Measurements from ENCODE around the gene KLHDC3. TPM values are rescaled to one million over a fixed set of nuclear protein-coding genes. Genes with fewer than 3 reads are reported as not detected.

The KLHDC3 gene
- total and polyA plus RNA-seq, 2 donors (not counting 1 experiment from before 2014, with no cell fraction given): 47.4 to 50.7 TPM

DNA sequence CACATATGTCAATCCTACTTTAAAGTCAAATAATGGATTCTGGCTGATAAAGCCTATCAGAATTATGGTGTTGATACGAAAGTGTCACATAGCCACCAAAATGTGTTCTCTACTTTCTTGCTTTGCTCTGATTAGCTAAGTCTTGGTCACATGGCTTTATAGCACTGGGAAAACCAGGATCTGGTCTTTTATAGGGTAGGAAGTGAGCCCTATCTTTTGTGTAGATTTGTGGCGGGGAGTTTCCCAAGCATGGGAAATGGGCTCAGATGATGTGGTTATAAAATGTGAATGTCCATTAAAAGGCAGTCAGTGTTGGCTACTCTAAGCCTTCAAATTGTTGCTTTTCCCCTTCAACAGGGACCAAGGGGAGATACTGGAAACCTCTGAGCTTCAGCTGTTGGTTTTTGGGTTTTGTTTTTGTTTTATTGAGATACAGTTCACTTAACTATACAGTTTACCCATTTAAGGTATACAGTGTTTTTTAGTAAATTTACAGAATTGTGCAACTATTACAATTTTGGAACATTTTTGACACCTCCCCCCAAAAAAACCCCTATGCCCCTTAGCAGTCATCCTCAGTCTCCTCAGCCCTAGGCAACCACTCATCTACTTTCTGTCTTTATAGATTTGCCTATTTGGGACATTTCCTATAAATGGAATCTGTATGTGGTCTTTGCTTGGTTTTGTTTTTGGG is 19.6 kb downstream of the KLHDC3 start:
- Histone ChIP-seq H3K9me3 (ENCODE audit: control extremely low read depth in 1 of 3, control insufficient read depth in 2 of 3, insufficient read depth in 1 of 3, low read length in 2 of 3) (no peaks in the 10 kb centered on the region), H3K9ac (ENCODE audit: low read length) (no peak overlapping the region), H3K4me2 (replicated peaks; ENCODE audit: low read depth, low read length, poor library complexity, severe bottlenecking) (no peak overlapping the region), H4K20me1 (ENCODE audit: control insufficient read depth, insufficient read depth, low read length, poor library complexity, severe bottlenecking) (no peaks in the 10 kb centered on the region), H3K4me1 (ENCODE audit: control insufficient read depth in 2 of 2, insufficient read depth in 2 of 2, low read length in 2 of 2) (no peaks in the 10 kb centered on the region), H3K79me2 (ENCODE audit: control insufficient read depth, insufficient read depth, low read length) (no peaks in the 10 kb centered on the region), H3K27me3 (replicated peaks in 1 of 4; ENCODE audit: control extremely low read depth in 1 of 4, control insufficient read depth in 3 of 4, insufficient read depth in 4 of 4, low read length in 3 of 4) (no peaks in the 10 kb centered on the region), H3K36me3 (replicated peaks in 1 of 2; ENCODE audit: control extremely low read depth in 1 of 2, control insufficient read depth in 1 of 2, extremely low read depth in 1 of 2, insufficient read depth in 2 of 2, low read length in 1 of 2) (peaks cover 0 to 37% of the 10 kb centered on the region in 2 experiments), H3K27ac (ENCODE audit: low read length in 2 of 2) (no peak overlapping the region), H3K4me3 (ENCODE audit: control extremely low read depth in 1 of 5, extremely low read depth in 1 of 5, insufficient read depth in 1 of 5, low read depth in 2 of 5, low read length in 4 of 5) (no peak overlapping the region), H2AFZ (ENCODE audit: insufficient read depth, low read depth, low read length, poor library complexity, severe bottlenecking) (no peak overlapping the region)
- intact Hi-C loops (cut with micrococcal nuclease): no loop called here
- ChIA-PET CTCF (no interaction called here), POLR2A (interaction anchor here (1.1 kb wide), 1 partner anchor 13 kb away, joined by 4 read pairs; the partner anchor contains the start of gene RRP36)
- H3K27me3 Mint-ChIP-seq: no peaks in the 10 kb centered on the region
- ATAC-seq (ENCODE audit: low read depth): no peak
- TF ChIP-seq EZH2 (IDR thresholded peaks at IDR 0.05; ENCODE audit: borderline replicate concordance, insufficient read depth, low read depth, low read length, poor library complexity, severe bottlenecking): no peak
- TF ChIP-seq CTCF (IDR thresholded peaks at IDR 0.05): no peak
- no peaks in the 10 kb centered on the region for H3K9me3 Mint-ChIP-seq (ENCODE audit: insufficient read depth)
- no peak overlapping the region for H3K4me3 Mint-ChIP-seq
- 100% methylated on average over 1 of the region's 2 CpGs for WGBS (ENCODE audit: insufficient coverage)
- no peaks in the 10 kb centered on the region for H3K4me1 Mint-ChIP-seq
- no peak for DNase-seq
- no peak overlapping the region for H3K27ac Mint-ChIP-seq

- H3K9ac ChIP-seq (ENCODE audit: low read length): no peak overlapping the region
- H3K9me3 Mint-ChIP-seq (ENCODE audit: insufficient read depth): no peaks in the 10 kb centered on the region
- no peak overlapping the region for H3K27ac Mint-ChIP-seq
These were observed 20.1 kb downstream of the KLHDC3 start for GRCh38 chr6:43034190-43034525.

More at GRCh38 chr6:43034190-43034525, 20.1 kb downstream of the KLHDC3 start:
- ATAC-seq (ENCODE audit: low read depth) (no peak), DNase-seq (no peak)
- Histone ChIP-seq H3K4me1 (ENCODE audit: control insufficient read depth in 2 of 2, insufficient read depth in 2 of 2, low read length in 2 of 2) (no peaks in the 10 kb centered on the region), H2AFZ (ENCODE audit: insufficient read depth, low read depth, low read length, poor library complexity, severe bottlenecking) (no peak overlapping the region), H3K4me2 (replicated peaks; ENCODE audit: low read depth, low read length, poor library complexity, severe bottlenecking) (no peak overlapping the region), H3K9me3 (ENCODE audit: control extremely low read depth in 1 of 3, control insufficient read depth in 2 of 3, insufficient read depth in 1 of 3, low read length in 2 of 3) (no peaks in the 10 kb centered on the region), H3K27me3 (replicated peaks in 1 of 4; ENCODE audit: control extremely low read depth in 1 of 4, control insufficient read depth in 3 of 4, insufficient read depth in 4 of 4, low read length in 3 of 4) (no peaks in the 10 kb centered on the region), H3K4me3 (ENCODE audit: control extremely low read depth in 1 of 5, extremely low read depth in 1 of 5, insufficient read depth in 1 of 5, low read depth in 2 of 5, low read length in 4 of 5) (no peak overlapping the region), H3K27ac (ENCODE audit: low read length in 2 of 2) (no peak overlapping the region), H3K79me2 (ENCODE audit: control insufficient read depth, insufficient read depth, low read length) (no peaks in the 10 kb centered on the region), H4K20me1 (ENCODE audit: control insufficient read depth, insufficient read depth, low read length, poor library complexity, severe bottlenecking) (no peaks in the 10 kb centered on the region), H3K36me3 (replicated peaks in 1 of 2; ENCODE audit: control extremely low read depth in 1 of 2, control insufficient read depth in 1 of 2, extremely low read depth in 1 of 2, insufficient read depth in 2 of 2, low read length in 1 of 2) (peaks cover 0 to 36% of the 10 kb centered on the region in 2 experiments)
- POLR2A ChIA-PET: interaction anchor here (1.1 kb wide), 1 partner anchor 13 kb away, joined by 4 read pairs; the partner anchor contains the start of gene RRP36
- no peak for TF ChIP-seq CTCF (IDR thresholded peaks at IDR 0.05)
- Mint-ChIP-seq H3K27me3 (no peaks in the 10 kb centered on the region), H3K4me3 (no peak overlapping the region), H3K4me1 (no peaks in the 10 kb centered on the region)
- CTCF ChIA-PET: no interaction called here
- WGBS (ENCODE audit: insufficient coverage): 100% methylated on average over 1 of the region's 2 CpGs
- intact Hi-C loops (cut with micrococcal nuclease): no loop called here
